ENCODE measurements around the gene PLXNB2. TPM values are rescaled to one million over a fixed set of nuclear protein-coding genes. Genes with fewer than 3 reads are reported as not detected.
A peak's percentile ranks its signal among the peaks of the same experiment; 100 is the strongest.

PLXNB2 gene
- total RNA-seq, 4 donors from 2014 or later = 44.7 to 208 (median 126) TPM

DNA sequence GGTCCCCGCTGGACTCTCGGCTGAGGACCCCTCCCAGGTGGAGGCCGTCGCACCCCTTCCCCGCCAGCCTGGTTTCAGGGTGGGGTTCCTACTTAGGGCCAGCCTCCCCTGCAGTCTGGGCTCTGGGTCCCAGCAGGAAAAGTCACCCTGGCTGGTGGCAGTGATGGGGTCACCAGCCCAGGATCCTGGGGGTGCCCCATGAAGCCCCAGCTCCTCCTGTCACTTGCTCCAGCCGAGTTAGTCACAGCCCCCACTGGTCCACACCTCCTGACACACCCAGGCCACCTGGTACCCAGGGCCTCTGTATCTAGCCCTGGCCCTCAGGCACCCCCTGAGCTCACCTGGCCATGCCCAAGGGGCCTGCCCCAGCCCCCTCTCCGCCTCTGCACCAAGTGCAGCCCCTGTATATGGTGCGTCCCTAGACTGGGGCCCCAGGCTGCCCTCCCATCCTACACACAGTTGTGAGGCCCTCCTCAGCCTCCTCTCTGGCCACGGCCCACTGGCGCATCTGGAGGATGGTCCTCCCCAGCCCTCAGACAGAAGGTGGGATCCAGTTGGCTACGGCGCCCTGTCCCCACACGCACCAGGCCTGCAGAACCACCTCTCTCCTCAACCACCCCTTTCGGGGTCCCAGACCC is 6.7 kb downstream of the PLXNB2 start:
- intact Hi-C loops (cut with DNase I; ENCODE audit: low total_unique reads) = no loop called here
- peaks cover 27 to 74% of the 10 kb centered on the region in 2 donors for H3K4me1 ChIP-seq
- no peaks in the 10 kb centered on the region for H3K9me3 ChIP-seq
- TF ChIP-seq POLR2A (IDR thresholded peaks at IDR 0.05) (no peak), CTCF (IDR thresholded peaks at IDR 0.05) (no peak)
- peak overlapping the region in 1 of 2 donors; percentile 41 for H3K4me3 ChIP-seq
- H3K36me3 ChIP-seq = no peaks in the 10 kb centered on the region
- no peaks in the 10 kb centered on the region for H3K27me3 ChIP-seq
- peak overlapping the region; percentile 88 to 94 for H3K27ac ChIP-seq
- DNase-seq = no peak

GRCh38 chr22:50299785-50300619 is 7.4 kb downstream of the PLXNB2 start:
- no peaks in the 10 kb centered on the region for H3K36me3 ChIP-seq
- H3K4me1 ChIP-seq = peaks cover 24 to 68% of the 10 kb centered on the region in 2 donors
- peak overlapping the region; percentile 37 to 94 for H3K27ac ChIP-seq
- no peak for DNase-seq
- no peaks in the 10 kb centered on the region for H3K9me3 ChIP-seq
- no peak for TF ChIP-seq CTCF (IDR thresholded peaks at IDR 0.05)
- TF ChIP-seq POLR2A (IDR thresholded peaks at IDR 0.05) = no peak
- intact Hi-C loops (cut with DNase I; ENCODE audit: low total_unique reads) = no loop called here
- no peaks in the 10 kb centered on the region for H3K27me3 ChIP-seq
- H3K4me3 ChIP-seq = peak overlapping the region; percentile 22 to 41

DNA sequence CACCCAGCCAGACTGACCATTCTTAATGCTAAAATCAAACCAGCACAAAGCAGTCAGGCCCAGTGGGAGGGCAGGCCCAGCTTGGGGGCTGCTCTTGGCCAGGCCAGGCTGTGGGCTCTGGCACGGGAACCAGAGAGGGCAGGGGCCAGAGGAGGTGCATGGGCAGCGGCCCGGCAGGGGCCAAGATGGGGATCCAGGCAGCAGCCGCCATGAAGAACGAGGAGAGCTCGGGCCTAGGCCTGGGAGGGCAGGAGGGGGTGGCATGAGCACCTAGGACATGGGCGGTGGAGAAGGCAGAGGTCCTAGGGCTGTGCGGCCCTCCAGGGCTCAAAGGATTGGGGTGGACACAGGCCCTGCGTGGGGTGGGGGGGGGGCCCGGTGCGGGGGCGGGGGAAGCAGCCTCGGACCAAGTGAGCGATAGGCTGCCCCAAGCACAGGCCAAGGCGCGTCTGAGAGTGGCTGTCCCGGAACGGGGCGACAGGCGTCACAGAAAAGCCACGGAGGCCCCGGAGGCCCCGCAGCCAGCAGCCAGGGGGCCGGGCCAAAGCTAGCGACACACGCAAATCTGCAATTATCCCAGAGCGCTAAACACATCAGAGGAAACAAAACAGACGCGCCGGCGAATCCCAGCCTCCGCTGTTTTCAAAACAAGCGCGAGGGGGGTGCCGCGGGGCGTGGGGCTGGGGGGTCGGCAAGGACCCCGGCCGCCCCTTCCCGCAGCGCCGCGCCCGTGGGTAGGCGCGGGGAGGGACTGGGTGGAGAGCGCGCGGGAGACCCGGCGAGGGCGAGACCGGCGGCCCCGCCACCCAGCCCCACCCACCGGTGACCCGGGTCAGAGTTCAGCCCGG is 8.3 kb downstream of the PLXNB2 start:
- H3K4me1 ChIP-seq = peaks cover 24 to 67% of the 10 kb centered on the region in 2 donors
- peak overlapping the region; percentile 37 to 94 for H3K27ac ChIP-seq
- no peaks in the 10 kb centered on the region for H3K36me3 ChIP-seq
- no peaks in the 10 kb centered on the region for H3K27me3 ChIP-seq
- H3K4me3 ChIP-seq = peak overlapping the region; percentile 22 to 41
- H3K9me3 ChIP-seq = no peaks in the 10 kb centered on the region
- no peak for TF ChIP-seq POLR2A (IDR thresholded peaks at IDR 0.05)
- no peak for TF ChIP-seq CTCF (IDR thresholded peaks at IDR 0.05)
- intact Hi-C loops (cut with DNase I; ENCODE audit: low total_unique reads) = no loop called here
- DNase-seq = no peak

DNA sequence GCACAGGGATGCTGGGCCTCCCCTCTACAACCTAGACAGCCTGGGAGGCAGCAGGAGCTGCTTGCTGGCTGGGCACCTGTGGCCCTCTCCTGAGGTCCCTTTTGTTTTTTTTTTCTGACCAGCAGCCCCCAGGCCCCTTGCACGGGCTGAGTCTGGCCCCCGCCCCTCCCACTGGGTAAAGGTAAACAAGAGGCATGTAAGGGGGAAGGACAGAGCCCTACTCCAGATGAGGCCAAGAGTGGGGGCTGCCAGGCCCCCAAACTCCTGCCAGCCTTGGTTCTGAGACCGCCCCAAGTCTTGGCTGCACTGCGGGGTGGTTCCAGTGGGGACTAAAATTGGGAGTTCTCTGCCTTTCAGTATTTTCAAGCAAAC is 9.2 kb downstream of the PLXNB2 start:
- Histone ChIP-seq H3K4me1 (peaks cover 25 to 67% of the 10 kb centered on the region in 2 donors), H3K9me3 (no peaks in the 10 kb centered on the region), H3K27ac (peak overlapping the region in 1 of 2 donors; percentile 37), H3K36me3 (no peaks in the 10 kb centered on the region), H3K4me3 (no peak overlapping the region), H3K27me3 (no peaks in the 10 kb centered on the region)
- TF ChIP-seq POLR2A (IDR thresholded peaks at IDR 0.05) (no peak), CTCF (IDR thresholded peaks at IDR 0.05) (no peak)
- DNase-seq = no peak
- intact Hi-C loops (cut with DNase I; ENCODE audit: low total_unique reads) = no loop called here
